A549 treated with GW870086 at 1 μM for 4 hours (cell line): ENCODE data around the gene TBCE. TPM values are rescaled to one million over a fixed set of nuclear protein-coding genes. Genes with fewer than 3 reads are reported as not detected.

Source experiments
- total RNA-seq: library from RNA; stranded (reverse); fragments of 200-300 nt; extraction: Qiagen RNA extraction; gene quantifications from 5 replicates; pipeline ENCODE4 v1.2.3, GENCODE V29; 2022; ENCODE audit warnings: low read depth

Gene TBCE, protein sequence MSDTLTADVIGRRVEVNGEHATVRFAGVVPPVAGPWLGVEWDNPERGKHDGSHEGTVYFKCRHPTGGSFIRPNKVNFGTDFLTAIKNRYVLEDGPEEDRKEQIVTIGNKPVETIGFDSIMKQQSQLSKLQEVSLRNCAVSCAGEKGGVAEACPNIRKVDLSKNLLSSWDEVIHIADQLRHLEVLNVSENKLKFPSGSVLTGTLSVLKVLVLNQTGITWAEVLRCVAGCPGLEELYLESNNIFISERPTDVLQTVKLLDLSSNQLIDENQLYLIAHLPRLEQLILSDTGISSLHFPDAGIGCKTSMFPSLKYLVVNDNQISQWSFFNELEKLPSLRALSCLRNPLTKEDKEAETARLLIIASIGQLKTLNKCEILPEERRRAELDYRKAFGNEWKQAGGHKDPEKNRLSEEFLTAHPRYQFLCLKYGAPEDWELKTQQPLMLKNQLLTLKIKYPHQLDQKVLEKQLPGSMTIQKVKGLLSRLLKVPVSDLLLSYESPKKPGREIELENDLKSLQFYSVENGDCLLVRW
- total RNA-seq = 38.6 to 50.7 TPM (median 48.2 TPM) in 5 replicates

DNA sequence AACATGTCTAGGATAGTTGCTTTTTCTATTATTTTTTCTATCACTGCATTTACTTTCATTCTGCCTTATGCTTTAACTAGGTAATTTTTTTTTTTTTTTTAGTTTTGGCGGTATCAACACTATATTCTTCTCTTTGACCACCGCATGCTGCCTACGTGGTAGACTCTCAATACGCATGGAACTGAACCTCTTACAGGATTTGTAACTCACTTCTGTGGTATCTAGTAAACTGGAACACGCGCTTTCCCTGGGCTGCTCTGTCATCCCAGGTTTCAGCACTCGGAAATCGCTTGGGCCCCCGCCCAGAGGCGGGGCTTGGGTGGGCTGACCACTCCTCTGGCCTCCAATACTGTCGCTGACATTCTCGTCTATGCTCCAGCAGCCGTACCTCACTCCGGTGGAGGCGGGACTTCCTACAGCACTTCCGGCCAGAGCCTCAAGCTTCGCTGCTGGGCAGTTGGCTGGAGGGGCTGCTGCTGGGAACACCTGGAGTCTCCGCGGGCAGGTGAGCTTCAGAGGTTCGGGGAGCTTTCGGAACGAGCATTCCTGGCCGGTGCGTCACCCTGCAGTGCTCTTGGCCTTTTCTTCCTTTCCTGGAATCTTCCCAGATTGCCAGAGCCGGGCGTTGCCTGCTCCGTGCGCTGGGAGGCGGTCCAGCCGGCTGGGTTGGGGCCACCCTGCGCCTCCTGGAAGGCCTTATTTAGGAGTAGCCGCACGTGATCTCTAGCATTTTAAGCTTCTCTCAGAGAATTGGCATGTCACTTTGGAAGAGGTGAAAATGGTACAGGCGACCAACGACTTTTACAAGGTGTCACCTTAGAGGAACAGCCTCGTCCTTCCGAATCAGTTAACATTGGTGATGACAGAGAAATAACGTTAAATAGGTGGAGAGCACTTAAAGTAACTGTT lies at the start of gene TBCE:
TBCE (plus strand) TSS at position 428 of the 909 bp plus-strand sequence. CDS start 12,623 bp downstream, outside the sequence.

DNA sequence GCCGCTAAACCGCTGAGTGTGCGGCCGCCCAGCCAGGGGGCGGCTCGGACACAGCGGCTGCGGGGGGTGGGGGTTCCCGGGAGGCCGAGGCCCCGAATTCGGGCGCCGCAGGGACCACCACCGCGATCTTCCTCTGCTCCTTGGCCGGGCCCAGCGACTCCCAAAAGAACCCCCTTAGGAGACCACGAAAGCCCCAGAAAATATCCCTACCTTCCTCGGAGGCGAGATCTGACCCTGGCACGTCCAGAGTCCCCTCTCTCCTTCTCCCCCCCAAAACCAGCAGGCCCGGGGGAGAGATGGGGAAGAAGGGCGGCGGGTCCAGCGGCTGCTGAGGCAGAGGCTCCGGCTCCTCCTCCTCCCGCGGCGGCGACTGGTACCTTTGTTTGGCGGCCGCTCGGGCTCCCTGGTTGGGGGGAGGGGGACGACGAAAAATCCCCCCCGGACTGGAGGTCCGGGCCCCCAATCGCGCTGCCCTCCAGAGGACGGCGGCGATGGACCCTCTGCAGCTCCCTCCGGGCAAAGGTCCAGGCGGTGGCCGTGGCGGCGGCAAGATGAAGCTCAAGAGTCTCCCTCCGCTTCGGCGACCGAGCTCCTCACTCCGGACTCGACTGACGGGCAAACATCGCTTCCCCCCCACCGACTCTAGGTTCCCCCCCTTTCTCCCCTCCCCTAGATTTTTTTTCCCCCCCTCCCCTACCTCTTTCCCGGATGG lies 39.5 kb upstream of the TBCE start, which contains the start of gene ARID4B:
ARID4B (minus strand) TSS at position 621 of the 712 bp plus-strand sequence. CDS start 1,260 bp downstream, outside the sequence.

DNA sequence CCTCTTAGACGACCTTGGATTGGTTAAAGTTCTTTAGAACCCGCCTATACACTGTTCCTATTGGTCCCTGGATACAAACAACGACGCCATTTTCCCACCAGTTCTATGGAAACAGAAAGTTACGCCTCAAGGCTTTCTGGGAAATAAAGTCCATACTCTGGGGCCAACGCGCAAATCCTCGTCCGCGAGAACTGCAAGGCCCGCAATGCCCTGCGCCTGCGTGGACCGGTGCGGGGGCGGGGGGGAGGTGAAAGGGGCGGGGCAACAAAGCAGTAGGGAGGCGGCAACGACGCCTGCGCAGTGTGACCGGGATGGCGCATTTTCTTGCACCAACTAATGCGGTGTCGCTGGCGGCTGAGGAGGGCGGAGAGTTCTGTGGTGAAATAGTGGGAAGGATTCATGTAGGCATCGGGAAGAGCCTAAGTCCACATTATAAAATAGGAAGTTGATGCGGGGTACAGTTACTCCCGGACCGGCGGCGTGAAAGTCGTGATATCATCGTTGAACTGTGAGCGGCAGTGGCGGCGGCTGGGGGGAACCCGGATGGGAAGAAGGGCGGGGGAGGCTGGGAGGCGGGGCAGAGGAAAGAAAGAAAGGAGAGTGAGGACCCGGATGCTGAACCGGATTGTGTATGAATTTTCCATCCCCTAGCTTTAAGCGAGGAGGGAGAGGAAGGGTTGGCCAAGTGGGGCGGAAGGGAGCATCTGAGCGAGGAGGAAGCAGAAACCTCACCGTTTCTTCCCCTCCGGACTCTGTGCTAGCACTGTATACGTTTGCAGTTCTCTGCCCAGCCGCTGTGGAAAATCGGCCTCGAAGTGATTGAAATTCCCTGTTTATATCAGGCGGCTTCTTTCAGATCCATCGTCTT lies 38.7 kb upstream of the TBCE start, which contains the start of gene GGPS1:
GGPS1 (plus strand) TSS at position 300 of the 868 bp plus-strand sequence. CDS start 6,695 bp downstream, outside the sequence.

Other genes with a start within 250 kb of the TBCE start
- 114 to 119 TPM (median 115 TPM) in 5 replicates for gene TOMM20, start 238.6 kb upstream of the TBCE start, total RNA-seq
- gene RBM34, start 206.2 kb upstream of the TBCE start, total RNA-seq = 62.1 to 73.2 TPM (median 67.8 TPM) in 5 replicates
- 10.7 to 16.6 TPM (median 16.0 TPM) in 5 replicates for gene ARID4B, start 39.2 kb upstream of the TBCE start, total RNA-seq
- 16.4 to 21.9 TPM (median 21.2 TPM) in 5 replicates for gene GGPS1, start 38.9 kb upstream of the TBCE start, total RNA-seq
- gene B3GALNT2, start 137.0 kb downstream of the TBCE start, total RNA-seq = 15.5 to 22.5 TPM (median 21.0 TPM) in 5 replicates